ENCODE results near the gene INSRR. TPM values are rescaled to one million over a fixed set of nuclear protein-coding genes. Genes with fewer than 3 reads are reported as not detected.

Gene INSRR
- total RNA-seq, 1 experiment from 2014 or later, result not detected

DNA sequence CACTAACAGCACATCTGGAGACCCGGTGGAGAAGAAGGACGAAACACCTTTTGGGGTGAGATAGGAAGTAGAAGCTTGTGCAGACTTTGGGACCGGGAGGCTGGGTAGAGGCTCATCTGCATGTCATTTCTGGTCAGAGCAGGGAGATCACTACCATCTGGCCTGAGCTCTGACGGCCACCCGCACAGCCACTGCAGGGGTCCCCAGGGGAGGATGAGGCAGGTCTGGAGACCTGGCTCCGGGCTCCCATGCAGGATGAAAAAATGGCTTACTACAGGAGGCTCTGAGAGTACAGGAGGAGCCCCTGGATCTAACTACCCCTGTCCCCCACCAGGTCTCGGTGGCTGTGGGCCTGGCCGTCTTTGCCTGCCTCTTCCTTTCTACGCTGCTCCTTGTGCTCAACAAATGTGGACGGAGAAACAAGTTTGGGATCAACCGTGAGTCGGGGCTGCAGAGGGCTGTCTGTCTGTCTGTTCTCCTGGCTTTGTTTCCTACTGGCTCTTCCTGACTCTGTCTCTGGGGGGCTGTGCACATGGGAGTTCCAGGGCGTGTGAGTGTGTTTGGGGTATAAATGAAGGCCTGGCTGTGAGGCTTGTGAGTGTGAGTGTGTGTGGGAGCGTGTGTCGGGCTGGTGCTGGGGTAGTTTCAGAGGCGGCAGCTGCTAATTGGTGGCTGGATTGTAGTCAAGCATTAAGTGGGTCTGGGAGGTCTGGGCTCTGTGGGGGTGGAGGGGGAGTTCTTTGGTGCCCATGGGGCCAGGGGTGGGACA lies 15.8 kb upstream of the INSRR start:
- H3K9me3 ChIP-seq (ENCODE audit: low read length), result no peaks in the 10 kb centered on the region
- no peaks in the 10 kb centered on the region for H3K27me3 ChIP-seq (ENCODE audit: low read length)
- no peaks in the 10 kb centered on the region for H3K79me2 ChIP-seq (ENCODE audit: low read length)
- no peak overlapping the region for H3K4me3 ChIP-seq (ENCODE audit: low read length)
- no peak overlapping the region for H3K9ac ChIP-seq (ENCODE audit: low read length)
- CTCF ChIA-PET, result no interaction called here
- 0 out of 2 replicates have a peak, but pooled peaks cover 4% of the 10 kb centered on the region for H3K9me2 ChIP-seq (replicated peaks; ENCODE audit: low read length)
- no peaks in the 10 kb centered on the region for H4K20me1 ChIP-seq (ENCODE audit: low read length)
- no peaks in the 10 kb centered on the region for H3K36me3 ChIP-seq (ENCODE audit: low read depth, low read length)
- no peak overlapping the region for H2AFZ ChIP-seq (ENCODE audit: low read length)
- ATAC-seq (no peak), DNase-seq (no peak)
- H3K4me1 ChIP-seq (ENCODE audit: insufficient read depth, low read length), result peaks cover 17% of the 10 kb centered on the region
- H3F3A ChIP-seq (ENCODE audit: low read length, unreplicated experiment), result no peaks in the 10 kb centered on the region
- no peak overlapping the region for H3K4me2 ChIP-seq (ENCODE audit: low read length)
- BruUV-seq (replicated peaks), result no TSS peak
- intact Hi-C loops (cut with micrococcal nuclease), result no loop called here
- no peak overlapping the region for H3K27ac ChIP-seq (ENCODE audit: low read length)
- POLR2A ChIA-PET (ENCODE audit: unreplicated experiment), result no interaction called here
- TF ChIP-seq, protein P1, sequence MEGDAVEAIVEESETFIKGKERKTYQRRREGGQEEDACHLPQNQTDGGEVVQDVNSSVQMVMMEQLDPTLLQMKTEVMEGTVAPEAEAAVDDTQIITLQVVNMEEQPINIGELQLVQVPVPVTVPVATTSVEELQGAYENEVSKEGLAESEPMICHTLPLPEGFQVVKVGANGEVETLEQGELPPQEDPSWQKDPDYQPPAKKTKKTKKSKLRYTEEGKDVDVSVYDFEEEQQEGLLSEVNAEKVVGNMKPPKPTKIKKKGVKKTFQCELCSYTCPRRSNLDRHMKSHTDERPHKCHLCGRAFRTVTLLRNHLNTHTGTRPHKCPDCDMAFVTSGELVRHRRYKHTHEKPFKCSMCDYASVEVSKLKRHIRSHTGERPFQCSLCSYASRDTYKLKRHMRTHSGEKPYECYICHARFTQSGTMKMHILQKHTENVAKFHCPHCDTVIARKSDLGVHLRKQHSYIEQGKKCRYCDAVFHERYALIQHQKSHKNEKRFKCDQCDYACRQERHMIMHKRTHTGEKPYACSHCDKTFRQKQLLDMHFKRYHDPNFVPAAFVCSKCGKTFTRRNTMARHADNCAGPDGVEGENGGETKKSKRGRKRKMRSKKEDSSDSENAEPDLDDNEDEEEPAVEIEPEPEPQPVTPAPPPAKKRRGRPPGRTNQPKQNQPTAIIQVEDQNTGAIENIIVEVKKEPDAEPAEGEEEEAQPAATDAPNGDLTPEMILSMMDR (conservative IDR thresholded peaks at IDR 0.05; ENCODE audit: low read depth, low read length), result no peak
- no peak for TF ChIP-seq EZH2phosphoT487 (IDR thresholded peaks at IDR 0.05; ENCODE audit: borderline replicate concordance, low read length)

GRCh38 chr1:156874142-156874541 lies 15.2 kb upstream of the INSRR start:
- ChIA-PET POLR2A (ENCODE audit: unreplicated experiment) (no interaction called here), CTCF (no interaction called here)
- Histone ChIP-seq H3K9me3 (ENCODE audit: low read length) (no peaks in the 10 kb centered on the region), H3K4me1 (ENCODE audit: insufficient read depth, low read length) (peaks cover 19% of the 10 kb centered on the region), H3K4me2 (ENCODE audit: low read length) (no peak overlapping the region), H2AFZ (ENCODE audit: low read length) (no peak overlapping the region), H3K9me2 (replicated peaks; ENCODE audit: low read length) (0 out of 2 replicates have a peak, but pooled peaks cover 4% of the 10 kb centered on the region), H3K79me2 (ENCODE audit: low read length) (no peaks in the 10 kb centered on the region), H3K9ac (ENCODE audit: low read length) (no peak overlapping the region), H3K36me3 (ENCODE audit: low read depth, low read length) (no peaks in the 10 kb centered on the region), H3K27ac (ENCODE audit: low read length) (no peak overlapping the region), H3K27me3 (ENCODE audit: low read length) (no peaks in the 10 kb centered on the region), H3F3A (ENCODE audit: low read length, unreplicated experiment) (no peaks in the 10 kb centered on the region), H3K4me3 (ENCODE audit: low read length) (no peak overlapping the region), H4K20me1 (ENCODE audit: low read length) (no peaks in the 10 kb centered on the region)
- intact Hi-C loops (cut with micrococcal nuclease), result no loop called here
- TF ChIP-seq EZH2phosphoT487 (IDR thresholded peaks at IDR 0.05; ENCODE audit: borderline replicate concordance, low read length) (no peak), EZH2 (IDR thresholded peaks at IDR 0.05; ENCODE audit: low read length, unreplicated experiment) (no peak)
- TF ChIP-seq, protein P1 (conservative IDR thresholded peaks at IDR 0.05; ENCODE audit: low read depth, low read length), result no peak
- no peak for ATAC-seq
- no TSS peak for BruUV-seq (replicated peaks)
- no peak for DNase-seq

DNA sequence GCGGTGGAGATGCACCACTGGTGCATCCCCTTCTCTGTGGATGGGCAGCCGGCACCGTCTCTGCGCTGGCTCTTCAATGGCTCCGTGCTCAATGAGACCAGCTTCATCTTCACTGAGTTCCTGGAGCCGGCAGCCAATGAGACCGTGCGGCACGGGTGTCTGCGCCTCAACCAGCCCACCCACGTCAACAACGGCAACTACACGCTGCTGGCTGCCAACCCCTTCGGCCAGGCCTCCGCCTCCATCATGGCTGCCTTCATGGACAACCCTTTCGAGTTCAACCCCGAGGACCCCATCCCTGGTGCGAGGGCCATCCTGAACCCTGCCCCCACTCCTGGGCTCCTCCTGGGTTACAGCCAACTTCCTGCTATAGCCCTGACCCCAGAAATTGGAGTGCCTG lies 14.7 kb upstream of the INSRR start:
- no peak overlapping the region for H3K9ac ChIP-seq (ENCODE audit: low read length)
- H2AFZ ChIP-seq (ENCODE audit: low read length), result no peak overlapping the region
- peaks cover 19% of the 10 kb centered on the region for H3K4me1 ChIP-seq (ENCODE audit: insufficient read depth, low read length)
- H3K36me3 ChIP-seq (ENCODE audit: low read depth, low read length), result no peaks in the 10 kb centered on the region
- H3K9me2 ChIP-seq (replicated peaks; ENCODE audit: low read length), result 0 out of 2 replicates have a peak, but pooled peaks cover 4% of the 10 kb centered on the region
- H3K27ac ChIP-seq (ENCODE audit: low read length), result no peak overlapping the region
- H3K9me3 ChIP-seq (ENCODE audit: low read length), result no peaks in the 10 kb centered on the region
- DNase-seq (no peak), ATAC-seq (no peak)
- ChIA-PET POLR2A (ENCODE audit: unreplicated experiment) (no interaction called here), CTCF (no interaction called here)
- intact Hi-C loops (cut with micrococcal nuclease), result no loop called here
- no peaks in the 10 kb centered on the region for H3F3A ChIP-seq (ENCODE audit: low read length, unreplicated experiment)
- no TSS peak for BruUV-seq (replicated peaks)
- no peak overlapping the region for H3K4me3 ChIP-seq (ENCODE audit: low read length)
- H3K4me2 ChIP-seq (ENCODE audit: low read length), result no peak overlapping the region
- H4K20me1 ChIP-seq (ENCODE audit: low read length), result no peaks in the 10 kb centered on the region
- no peaks in the 10 kb centered on the region for H3K27me3 ChIP-seq (ENCODE audit: low read length)
- TF ChIP-seq, protein P1 (conservative IDR thresholded peaks at IDR 0.05; ENCODE audit: low read depth, low read length), result no peak
- TF ChIP-seq EZH2 (IDR thresholded peaks at IDR 0.05; ENCODE audit: low read length, unreplicated experiment) (no peak), EZH2phosphoT487 (IDR thresholded peaks at IDR 0.05; ENCODE audit: borderline replicate concordance, low read length) (no peak)
- H3K79me2 ChIP-seq (ENCODE audit: low read length), result no peaks in the 10 kb centered on the region

Measured in PC-3 (cell line).